Endothelial cell of umbilical vein (primary cell): Measurements from ENCODE around the gene CNP. TPM values are rescaled to one million over a fixed set of nuclear protein-coding genes. Genes with fewer than 3 reads are reported as not detected.

Experiments
- BruUV-seq: library from RNA; stranded (reverse); fragments of 400-500 nt; replicated peaks from 2 replicates; lab custom pipeline; 2021; lab: Mats Ljungman, UMichigan
- CTCF ChIA-PET: fragments of 300-600, 350-600 bp; sonication (Branson Sonifier 250); formaldehyde crosslinking; loops from one replicate; lab custom pipeline; 2021; ENCODE audit warnings: antibody characterized with exemption, inconsistent platforms; lab: Charles Lee
- POLR2A ChIA-PET: fragments of 300-600, 350-600 bp; sonication (Branson Sonifier 250); formaldehyde crosslinking; loops from one replicate; lab custom pipeline; 2021; ENCODE audit warnings: antibody characterized with exemption, inconsistent platforms; lab: Charles Lee
- DNase-seq: peaks from one replicate; pipeline ENCODE4 v3.0.0-alpha.2; 2011; ENCODE audit warnings: low read depth, low spot score
- FAIRE-seq: peaks from 2 replicates; lab custom pipeline; 2011; peaks lifted over from hg19 to GRCh38; lab: Jason Lieb, UNC
- H2AFZ ChIP-seq: 2 replicates; pipeline ENCODE4 v1.6.0; 2012; ENCODE audit warnings: low read depth, low read length, control low read depth, inconsistent platforms
- H3K27ac ChIP-seq: 2 replicates; pipeline ENCODE4 v1.5.1; 2011; ENCODE audit warnings: low read depth, mild to moderate bottlenecking, control low read depth, low read length, moderate library complexity; ENCODE audit not compliant: insufficient read depth
- H3K27me3 ChIP-seq, 2 experiments: 2 replicates each; pipeline versions ENCODE4 v1.6.0 to v1.6.1; 2011; ENCODE audit warnings: low read length in 2 of 2, mixed read lengths in 1 of 2; ENCODE audit not compliant: control insufficient read depth in 2 of 2, insufficient read depth in 2 of 2
- H3K36me3 ChIP-seq, 2 experiments: 2 replicates in 1 of 2; 3 replicates in 1 of 2; pipeline ENCODE4 v1.5.1; 2011; ENCODE audit warnings: low read length in 2 of 2, mild to moderate bottlenecking in 1 of 2, moderate library complexity in 1 of 2; ENCODE audit not compliant: control insufficient read depth in 2 of 2, insufficient read depth in 2 of 2; ENCODE audit errors: extremely low read depth in 1 of 2
- H3K4me1 ChIP-seq: 3 replicates; pipeline ENCODE4 v1.5.1; 2011; ENCODE audit warnings: mild to moderate bottlenecking, low read length; ENCODE audit not compliant: control insufficient read depth, insufficient read depth; ENCODE audit errors: extremely low read depth
- H3K4me2 ChIP-seq: 2 replicates; pipeline ENCODE4 v1.6.1; 2011; ENCODE audit warnings: low read length, control low read depth, mixed read lengths; ENCODE audit not compliant: insufficient read depth
- H3K4me3 ChIP-seq, 3 experiments: fragments of 200-600 bp in 1 of 3; sonication (generic), shearing (Covaris generic) in 1 of 3; replicated peaks in 1 of 3; 2 replicates each; pipeline ENCODE4 v1.5.1; 2011 to 2016; ENCODE audit warnings: control low read depth in 3 of 3, low read length in 3 of 3, mild to moderate bottlenecking in 2 of 3, inconsistent platforms in 1 of 3, low read depth in 1 of 3, moderate library complexity in 1 of 3; ENCODE audit not compliant: insufficient read depth in 1 of 3
- H3K79me2 ChIP-seq: 2 replicates; pipeline ENCODE4 v1.6.0; 2012; ENCODE audit warnings: low read length, inconsistent platforms; ENCODE audit not compliant: control insufficient read depth, insufficient read depth
- H3K9ac ChIP-seq: replicated peaks from 2 replicates; pipeline ENCODE3; 2011; ENCODE audit warnings: low read length, control low read depth; ENCODE audit not compliant: insufficient read depth; ENCODE audit errors: extremely low read depth
- H3K9me1 ChIP-seq: replicated peaks from 3 replicates; pipeline ENCODE4 v1.6.0; 2011; ENCODE audit warnings: mild to moderate bottlenecking, low read length; ENCODE audit not compliant: control insufficient read depth, insufficient read depth; ENCODE audit errors: extremely low read depth
- H3K9me3 ChIP-seq: replicated peaks from 2 replicates; pipeline ENCODE4 v1.5.1; 2012; ENCODE audit warnings: low read length, inconsistent platforms; ENCODE audit not compliant: control insufficient read depth, insufficient read depth
- H4K20me1 ChIP-seq: replicated peaks from 2 replicates; pipeline ENCODE3; 2011; ENCODE audit warnings: mild to moderate bottlenecking, low read length; ENCODE audit not compliant: control insufficient read depth, insufficient read depth; ENCODE audit errors: extremely low read depth
- CTCF ChIP-seq, 2 donors: IDR thresholded peaks; 1 replicate in 1 of 2; 2 replicates in 1 of 2; pipeline ENCODE4 v1.5.1; 2011; ENCODE audit warnings: low read length in 2 of 2, mild to moderate bottlenecking in 2 of 2, moderate library complexity in 2 of 2, control low read depth in 1 of 2, inconsistent platforms in 1 of 2, low read depth in 1 of 2; ENCODE audit not compliant: insufficient read depth in 1 of 2; ENCODE audit errors: extremely low read depth in 1 of 2
- EZH2 ChIP-seq: IDR thresholded peaks from 2 replicates; pipeline ENCODE4 v1.6.1; 2012; ENCODE audit warnings: borderline replicate concordance, low read depth, mild to moderate bottlenecking, moderate library complexity, low read length, inconsistent platforms; ENCODE audit not compliant: severe bottlenecking
- FOS ChIP-seq: IDR thresholded peaks from 2 replicates; pipeline ENCODE4 v1.6.1; 2011; ENCODE audit warnings: mild to moderate bottlenecking, low read length, moderate library complexity, borderline replicate concordance; ENCODE audit not compliant: insufficient read depth
- GATA2 ChIP-seq: IDR thresholded peaks from 2 replicates; pipeline ENCODE4 v1.7.0; 2011; ENCODE audit warnings: low read depth, mild to moderate bottlenecking, moderate library complexity, mixed read lengths, low read length; ENCODE audit not compliant: insufficient read length, insufficient read depth
- JUN ChIP-seq: IDR thresholded peaks from 2 replicates; pipeline ENCODE4 v1.6.1; 2011; ENCODE audit warnings: borderline replicate concordance, low read depth; ENCODE audit not compliant: insufficient read length, insufficient read depth
- MYC ChIP-seq: IDR thresholded peaks from one replicate; pipeline ENCODE4 v1.6.1; 2011; ENCODE audit warnings: mild to moderate bottlenecking, low read depth, low read length
- POLR2A ChIP-seq: IDR thresholded peaks from 2 replicates; pipeline ENCODE4 v1.6.1; 2012; ENCODE audit warnings: low read depth, mild to moderate bottlenecking, control low read depth, low read length
- POLR2AphosphoS5 ChIP-seq: IDR thresholded peaks from 2 replicates; pipeline ENCODE4 v1.6.1; 2012; ENCODE audit warnings: low read depth, mild to moderate bottlenecking, control low read depth, low read length, moderate library complexity; ENCODE audit not compliant: insufficient read depth
- dilution Hi-C: fragments of 300-500 bp; cut with MboI; formaldehyde crosslinking; loops from one replicate; pipeline ENCODE4 v1.15.0; 2019; ENCODE audit warnings: low sequenced_read_pairs; ENCODE audit not compliant: extremely low pct_ligation_motif_present
- intact Hi-C: fragments of 100-400 bp; cut with micrococcal nuclease; formaldehyde crosslinking; loops from one replicate; pipeline ENCODE4 v1.10.0; 2022
- polyA plus RNA-seq, 4 experiments: library from polyadenylated mRNA; depleted of rRNA in 3 of 4; stranded (reverse) in 3 of 4; unstranded in 1 of 4; fragments of >200 nt; gene quantifications; 2 replicates each; pipeline versions ENCODE4 v1.2.1 to v1.2.3, GENCODE V29; 2011 to 2012; ENCODE audit warnings: missing spikeins in 1 of 4
- total RNA-seq: library from RNA; stranded (reverse); gene quantifications from 2 replicates; pipeline ENCODE4 v1.2.3, GENCODE V29; 2021
- TF ChIP-seq, protein P1 (sequence below): IDR thresholded peaks from 2 replicates; pipeline ENCODE4 v1.6.1; 2011; ENCODE audit not compliant: insufficient read depth, insufficient read length

CNP gene
- total and polyA plus RNA-seq, 2 donors (not counting 3 experiments of a cell fraction or from before 2014, with no cell fraction given): 49.4 to 84.9 TPM

- ChIA-PET POLR2A (interaction anchor here (1.0 kb wide), 1 partner anchor 28 kb away, joined by 3 read pairs; the partner anchor contains the start of gene CNP), CTCF (interaction anchor here (1.4 kb wide), 1 partner anchor 8 kb away, joined by 9 read pairs; the partner anchor contains the start of gene ODAD4)
- H4K20me1 ChIP-seq: no peaks in the 10 kb centered on the region
- no peak overlapping the region for H3K27ac ChIP-seq
- H3K27me3 ChIP-seq: peaks cover 0 to 2% of the 10 kb centered on the region in 2 experiments
- no peaks in the 10 kb centered on the region for H3K9me3 ChIP-seq
- H2AFZ ChIP-seq: no peak overlapping the region
- H3K9me1 ChIP-seq: no peaks in the 10 kb centered on the region
- no peak overlapping the region for H3K4me2 ChIP-seq
- H3K4me1 ChIP-seq: no peaks in the 10 kb centered on the region
- H3K9ac ChIP-seq: no peak overlapping the region
- TF ChIP-seq POLR2AphosphoS5: no peak
- TF ChIP-seq EZH2: no peak
- TF ChIP-seq GATA2: no peak
- TF ChIP-seq MYC: no peak
- TF ChIP-seq CTCF (IDR thresholded peaks at IDR 0.05; ENCODE audit: extremely low read depth in 1 of 2, insufficient read depth in 1 of 2, low read depth in 1 of 2, low read length in 2 of 2): no peak
- TF ChIP-seq FOS: no peak
- TF ChIP-seq JUN: no peak
- TF ChIP-seq, protein P1, sequence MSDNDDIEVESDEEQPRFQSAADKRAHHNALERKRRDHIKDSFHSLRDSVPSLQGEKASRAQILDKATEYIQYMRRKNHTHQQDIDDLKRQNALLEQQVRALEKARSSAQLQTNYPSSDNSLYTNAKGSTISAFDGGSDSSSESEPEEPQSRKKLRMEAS: no peak
- no peak for TF ChIP-seq POLR2A
- H3K4me3 ChIP-seq: no peak overlapping the region
- dilution Hi-C loops (no loop called here), intact Hi-C loops (no loop called here)
- no peak for DNase-seq
- no TSS peak for BruUV-seq
- H3K36me3 ChIP-seq: no peaks in the 10 kb centered on the region
- no peaks in the 10 kb centered on the region for H3K79me2 ChIP-seq
- FAIRE-seq: no peak
Observed at GRCh38 chr17:41937970-41938954, 28.3 kb upstream of the CNP start.
